ENCODE data around the gene KCTD15. TPM values are rescaled to one million over a fixed set of nuclear protein-coding genes. Genes with fewer than 3 reads are reported as not detected.

Gene KCTD15
- total RNA-seq = 61.3 TPM in 2 replicates
- long read RNA-seq, transcript KCTD15-207 (7 exons, 1,625 nt) = major isoform, 5 of 32 reads
- long read RNA-seq, partial matches to known transcripts = 16 of 32 reads
- long read RNA-seq, other reads (novel, unspliced or antisense) = 11 of 32 reads

GRCh38 chr19:33796164-33796875, at the start of gene KCTD15:
TSS of gene KCTD15 (plus strand) at chr19:33796870. CDS start at chr19:33800455, 3,585 bp downstream.
- Mint-ChIP-seq H3K27ac (peak within 1 kb of the TSS; percentile 94), H3K9me3 (ENCODE audit: low read depth) (no peaks in the 10 kb centered on the region), H3K4me3 (ENCODE audit: low read depth) (peak within 1 kb of the TSS; percentile 88), H3K27me3 (peaks cover 10% of the 10 kb centered on the region), H3K36me3 (ENCODE audit: insufficient read depth) (peaks cover 5% of the 10 kb centered on the region), H3K4me1 (ENCODE audit: low read depth) (peaks cover 6% of the 10 kb centered on the region)
- peak; percentile 43 for DNase-seq (ENCODE audit: low spot score, unreplicated experiment)
- TF ChIP-seq CTCF (IDR thresholded peaks at IDR 0.05; ENCODE audit: unreplicated experiment) = no peak

- Mint-ChIP-seq H3K36me3 (ENCODE audit: insufficient read depth) (no peaks in the 10 kb centered on the region), H3K4me3 (ENCODE audit: low read depth) (no peak overlapping the region), H3K27me3 (peaks cover 7% of the 10 kb centered on the region), H3K9me3 (ENCODE audit: low read depth) (no peaks in the 10 kb centered on the region), H3K27ac (no peak overlapping the region), H3K4me1 (ENCODE audit: low read depth) (no peaks in the 10 kb centered on the region)
- no peak for DNase-seq (ENCODE audit: low spot score, unreplicated experiment)
- no peak for TF ChIP-seq CTCF (IDR thresholded peaks at IDR 0.05; ENCODE audit: unreplicated experiment)
These were observed 49.4 kb upstream of the KCTD15 start for GRCh38 chr19:33747273-33747672.

GRCh38 chr19:33748231-33748630, 48.4 kb upstream of the KCTD15 start:
- no peak for TF ChIP-seq CTCF (IDR thresholded peaks at IDR 0.05; ENCODE audit: unreplicated experiment)
- Mint-ChIP-seq H3K4me1 (ENCODE audit: low read depth) (no peaks in the 10 kb centered on the region), H3K9me3 (ENCODE audit: low read depth) (no peaks in the 10 kb centered on the region), H3K36me3 (ENCODE audit: insufficient read depth) (no peaks in the 10 kb centered on the region), H3K27ac (no peak overlapping the region), H3K27me3 (peaks cover 7% of the 10 kb centered on the region), H3K4me3 (ENCODE audit: low read depth) (no peak overlapping the region)
- no peak for DNase-seq (ENCODE audit: low spot score, unreplicated experiment)

- peaks cover 6% of the 10 kb centered on the region for H3K27me3 Mint-ChIP-seq
- no peak for TF ChIP-seq CTCF (IDR thresholded peaks at IDR 0.05; ENCODE audit: unreplicated experiment)
- no peak overlapping the region for H3K4me3 Mint-ChIP-seq (ENCODE audit: low read depth)
- no peaks in the 10 kb centered on the region for H3K36me3 Mint-ChIP-seq (ENCODE audit: insufficient read depth)
- H3K9me3 Mint-ChIP-seq (ENCODE audit: low read depth) = no peaks in the 10 kb centered on the region
- no peak for DNase-seq (ENCODE audit: low spot score, unreplicated experiment)
- no peak overlapping the region for H3K27ac Mint-ChIP-seq
- no peaks in the 10 kb centered on the region for H3K4me1 Mint-ChIP-seq (ENCODE audit: low read depth)
These were observed 47.7 kb upstream of the KCTD15 start for GRCh38 chr19:33749016-33749415.

GRCh38 chr19:33749619-33750175, 47.0 kb upstream of the KCTD15 start:
- Mint-ChIP-seq H3K27ac (no peak overlapping the region), H3K4me1 (ENCODE audit: low read depth) (no peaks in the 10 kb centered on the region), H3K36me3 (ENCODE audit: insufficient read depth) (no peaks in the 10 kb centered on the region), H3K9me3 (ENCODE audit: low read depth) (no peaks in the 10 kb centered on the region), H3K27me3 (peaks cover 4% of the 10 kb centered on the region), H3K4me3 (ENCODE audit: low read depth) (no peak overlapping the region)
- TF ChIP-seq CTCF (IDR thresholded peaks at IDR 0.05; ENCODE audit: unreplicated experiment) = no peak
- no peak for DNase-seq (ENCODE audit: low spot score, unreplicated experiment)

Data from progenitor cell of endocrine pancreas (in vitro differentiated cells).